ENCODE measurements around the gene PPP2R2D.

DNA sequence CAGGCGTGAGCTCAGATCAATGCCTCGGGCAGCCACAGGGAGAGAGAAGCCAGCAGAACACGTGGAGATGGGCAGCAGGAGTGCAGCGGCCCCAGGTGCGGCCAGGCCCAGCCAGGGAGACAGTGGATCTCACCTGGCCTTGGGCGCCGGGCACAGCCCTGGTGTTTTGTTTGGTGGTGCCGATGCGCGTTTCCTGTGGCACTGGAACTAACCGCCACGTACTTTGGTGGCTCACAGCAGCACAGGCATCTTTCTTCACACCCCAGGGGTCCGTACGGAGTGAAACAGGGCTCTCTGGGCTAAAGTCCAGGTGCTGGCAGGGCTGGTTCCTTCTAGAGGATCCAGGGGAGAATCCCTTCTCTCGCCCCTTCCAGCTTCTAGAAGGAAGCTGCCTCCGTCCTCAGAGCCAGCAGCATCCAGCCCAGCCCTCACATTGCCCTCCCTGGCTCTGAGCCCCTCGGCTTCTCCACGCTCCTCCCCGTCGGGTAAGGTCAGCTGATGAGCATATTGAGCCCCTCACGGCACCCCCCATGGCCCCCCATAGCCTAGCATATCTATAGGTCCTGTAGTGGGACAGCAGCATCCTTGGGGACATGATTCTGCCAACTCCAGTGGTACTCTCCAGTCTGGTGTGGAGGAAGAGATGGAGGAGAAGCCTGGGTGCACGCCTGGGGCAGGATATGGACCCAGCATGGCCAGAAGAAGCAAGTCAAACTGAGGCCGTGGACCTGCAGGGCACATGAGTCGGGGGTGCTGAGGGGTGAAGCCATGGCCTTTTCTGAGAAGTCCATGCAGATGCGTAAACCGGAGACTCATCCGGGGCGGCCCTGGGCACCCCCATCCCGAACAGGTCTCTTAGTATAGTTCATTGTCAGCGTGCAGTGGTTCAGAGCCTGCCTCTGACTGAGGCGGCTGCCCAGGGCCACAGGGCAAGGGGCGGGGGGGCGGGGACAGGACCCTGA is 43.4 kb upstream of the PPP2R2D start:
- TF ChIP-seq CTCF (IDR thresholded peaks at IDR 0.05): no peak
- TF ChIP-seq HMGXB4 (CRISPR knock-in tag; IDR thresholded peaks at IDR 0.05): no peak
- no peak for TF ChIP-seq JUN (CRISPR knock-in tag; IDR thresholded peaks at IDR 0.05)
- TF ChIP-seq NFATC4 (CRISPR knock-in tag; IDR thresholded peaks at IDR 0.05): no peak

Data from WTC11 (cell line).